GM23338 (cell line): ENCODE measurements around the gene OGG1. TPM values are rescaled to one million over a fixed set of nuclear protein-coding genes. Genes with fewer than 3 reads are reported as not detected.
A peak's percentile ranks its signal among the peaks of the same experiment; 100 is the strongest.

Experiments
- ATAC-seq: fragments of 200-7000 bp; cut with Tn5 transposase; 3 replicates; pipeline ENCODE4 v1.9.1; 2020
- DNase-seq: peaks from one replicate; pipeline ENCODE4 v3.0.0-alpha.2; 2015; ENCODE audit warnings: low spot score
- H2AFZ ChIP-seq: fragments of 200-600 bp; sonication (generic); 2 replicates; pipeline ENCODE4 v1.8.0; 2016; ENCODE audit warnings: antibody characterized with exemption, mild to moderate bottlenecking, moderate library complexity
- H3F3A ChIP-seq: fragments of 200-600 bp; sonication (generic); replicated peaks from 2 replicates; pipeline ENCODE4 v1.8.0; 2017; ENCODE audit warnings: antibody characterized with exemption, mixed run types, low read depth
- H3K27ac ChIP-seq: fragments of 200-600 bp; sonication (generic); 2 replicates; pipeline ENCODE4 v1.6.1; 2016; ENCODE audit warnings: low read depth
- H3K27me3 ChIP-seq: fragments of 200-600 bp; sonication (generic); 2 replicates; pipeline ENCODE4 v1.8.0; 2016; ENCODE audit warnings: mild to moderate bottlenecking, mixed run types, moderate library complexity; ENCODE audit not compliant: insufficient read depth
- H3K36me3 ChIP-seq: fragments of 200-600 bp; sonication (generic); 2 replicates; pipeline ENCODE4 v1.8.0; 2016; ENCODE audit warnings: mild to moderate bottlenecking; ENCODE audit not compliant: insufficient read depth
- H3K4me1 ChIP-seq: fragments of 200-600 bp; sonication (generic); 2 replicates; pipeline ENCODE4 v1.8.0; 2016; ENCODE audit warnings: mild to moderate bottlenecking, moderate library complexity; ENCODE audit not compliant: insufficient read depth
- H3K4me2 ChIP-seq: fragments of 200-600 bp; sonication (generic); 2 replicates; pipeline ENCODE4 v1.7.1; 2017; ENCODE audit warnings: mixed run types
- H3K4me3 ChIP-seq: fragments of 200-600 bp; sonication (generic); 2 replicates; pipeline ENCODE4 v1.6.1; 2016; ENCODE audit warnings: mixed run types
- H3K79me2 ChIP-seq: fragments of 200-600 bp; sonication (generic); replicated peaks from 2 replicates; pipeline ENCODE4 v1.8.0; 2017; ENCODE audit warnings: mild to moderate bottlenecking; ENCODE audit not compliant: insufficient read depth
- H3K9me2 ChIP-seq: fragments of 200-600 bp; sonication (generic); 2 replicates; pipeline ENCODE4 v1.8.0; 2017; ENCODE audit not compliant: insufficient read depth
- H4K20me1 ChIP-seq: fragments of 200-600 bp; sonication (generic); replicated peaks from 2 replicates; pipeline ENCODE4 v1.8.0; 2017; ENCODE audit warnings: mild to moderate bottlenecking; ENCODE audit not compliant: insufficient read depth
- H3K27ac Mint-ChIP-seq: 2 replicates; pipeline ENCODE4 v1.8.0; 2020; ENCODE audit warnings: inconsistent platforms, mild to moderate bottlenecking, moderate library complexity, mixed read lengths
- H3K27me3 Mint-ChIP-seq: 3 replicates; pipeline ENCODE4 v1.8.0; 2022; ENCODE audit warnings: low read depth, mild to moderate bottlenecking, moderate library complexity, mixed read lengths, inconsistent platforms; ENCODE audit not compliant: insufficient read depth, poor library complexity
- H3K36me3 Mint-ChIP-seq: 3 replicates; pipeline ENCODE4 v1.8.0; 2021; ENCODE audit warnings: low read depth, mild to moderate bottlenecking, inconsistent platforms, moderate library complexity, mixed read lengths
- H3K4me1 Mint-ChIP-seq: 3 replicates; pipeline ENCODE4 v1.8.0; 2020; ENCODE audit warnings: mild to moderate bottlenecking, inconsistent platforms, mixed read lengths
- H3K4me3 Mint-ChIP-seq: 3 replicates; pipeline ENCODE4 v1.8.0; 2021; ENCODE audit warnings: moderate library complexity, mild to moderate bottlenecking, inconsistent platforms, mixed read lengths
- H3K9me3 Mint-ChIP-seq: 3 replicates; pipeline ENCODE4 v1.8.0; 2020; ENCODE audit warnings: moderate library complexity, mild to moderate bottlenecking, inconsistent platforms, mixed read lengths
- ETS1 ChIP-seq: IDR thresholded peaks from 2 replicates; pipeline ENCODE4 v1.6.1; 2016; ENCODE audit warnings: antibody characterized with exemption
- EZH2 ChIP-seq: fragments of 200-600 bp; sonication (generic); IDR thresholded peaks from one replicate; pipeline ENCODE4 v1.8.0; 2017; ENCODE audit warnings: antibody characterized with exemption, mild to moderate bottlenecking, low read depth; ENCODE audit not compliant: unreplicated experiment
- POLR2AphosphoS5 ChIP-seq: IDR thresholded peaks from 2 replicates; pipeline ENCODE4 v1.6.1; 2016; ENCODE audit warnings: antibody characterized with exemption, low read depth
- REST ChIP-seq: IDR thresholded peaks from one replicate; pipeline ENCODE4 v1.6.1; 2018; ENCODE audit warnings: antibody characterized with exemption; ENCODE audit not compliant: unreplicated experiment
- STAT1 ChIP-seq: IDR thresholded peaks from one replicate; pipeline ENCODE4 v1.6.1; 2016; ENCODE audit warnings: antibody characterized with exemption; ENCODE audit not compliant: unreplicated experiment
- ZNF331 ChIP-seq: fragments of 250-450 bp; sonication (Bioruptor Pico); IDR thresholded peaks from 2 replicates; pipeline ENCODE4 v1.5.0; 2020; ENCODE audit warnings: low read depth, mild to moderate bottlenecking, moderate library complexity
- ZNF462 ChIP-seq: fragments of 250-450 bp; sonication (Bioruptor Pico); IDR thresholded peaks from 2 replicates; pipeline ENCODE4 v1.5.0; 2020; ENCODE audit warnings: mild to moderate bottlenecking, moderate library complexity
- polyA plus RNA-seq: library from polyadenylated mRNA; unstranded; fragments of >200 nt; fragmentation: Nextera tagmentation; extraction: Ambion mirVana; gene quantifications from 2 replicates; pipeline ENCODE4 v1.2.1, GENCODE V29; 2016
- total RNA-seq: library from RNA; depleted of rRNA; stranded (reverse); fragments of >200 nt; shearing (Covaris generic); gene quantifications from 2 replicates; pipeline ENCODE4 v1.2.3, GENCODE V29; 2014

The OGG1 gene
- total and polyA plus RNA-seq, 2 experiments from 2014 or later: 20.6 to 27.6 TPM

- no peaks in the 10 kb centered on the region; the same call in 1 of the 2 replicates for H4K20me1 ChIP-seq
- peaks cover 8% of the 10 kb centered on the region; the same call in 1 of the 2 replicates for H3F3A ChIP-seq
- Mint-ChIP-seq H3K4me3 (peak overlapping the region; percentile 75), H3K27me3 (peaks cover 17% of the 10 kb centered on the region), H3K4me1 (peaks cover 10% of the 10 kb centered on the region), H3K9me3 (no peaks in the 10 kb centered on the region), H3K27ac (no peak overlapping the region), H3K36me3 (no peaks in the 10 kb centered on the region; the same call in 2 of the 3 replicates)
- peaks cover 4% of the 10 kb centered on the region; the same call in 1 of the 2 replicates for H3K4me1 ChIP-seq
- no peak overlapping the region for H3K27ac ChIP-seq
- DNase-seq (peak; percentile 99), ATAC-seq (peak; percentile 89)
- peaks cover 17% of the 10 kb centered on the region for H3K27me3 ChIP-seq
- H3K9me2 ChIP-seq: no peaks in the 10 kb centered on the region
- peak overlapping the region; percentile 98 for H3K4me2 ChIP-seq
- TF ChIP-seq ZNF331 (CRISPR knock-in tag) (no peak), ETS1 (no peak), EZH2 (no peak), POLR2AphosphoS5 (peak; percentile 16; the same call in 1 of the 2 replicates), ZNF462 (CRISPR knock-in tag) (no peak), STAT1 (no peak), REST (peak; percentile 96)
- peak overlapping the region; percentile 81 for H2AFZ ChIP-seq
- H3K36me3 ChIP-seq: no peaks in the 10 kb centered on the region
- H3K79me2 ChIP-seq: no peaks in the 10 kb centered on the region
- H3K4me3 ChIP-seq: peak overlapping the region; percentile 86
Observed at GRCh38 chr3:9704347-9705322, 45.1 kb upstream of the OGG1 start.
